Measurements from ENCODE around the gene SLC26A4. TPM values are rescaled to one million over a fixed set of nuclear protein-coding genes. Genes with fewer than 3 reads are reported as not detected.

SLC26A4 gene
- total RNA-seq, 2 donors from 2014 or later, result 0.42 TPM; not detected in 1

GRCh38 chr7:107630342-107630741 lies 30.3 kb upstream of the SLC26A4 start:
- no peak overlapping the region for H3K9ac ChIP-seq (ENCODE audit: extremely low read depth, low read length, poor library complexity, severe bottlenecking)
- no peak overlapping the region for H3K4me3 Mint-ChIP-seq
- no peak overlapping the region for H3K4me3 ChIP-seq (ENCODE audit: low read length)
- no peak overlapping the region for H3K27ac ChIP-seq (ENCODE audit: low read depth, low read length)
- H3K4me1 ChIP-seq (ENCODE audit: control insufficient read depth, insufficient read depth, low read length), result no peaks in the 10 kb centered on the region
- no peaks in the 10 kb centered on the region for H3K36me3 ChIP-seq (ENCODE audit: control insufficient read depth, insufficient read depth, low read length)
- no peaks in the 10 kb centered on the region for H3K9me3 Mint-ChIP-seq
- H3K4me1 Mint-ChIP-seq, result peaks cover 3% of the 10 kb centered on the region
- no peak overlapping the region for H3K27ac Mint-ChIP-seq
- no peaks in the 10 kb centered on the region for H3K27me3 Mint-ChIP-seq (ENCODE audit: insufficient read depth)
- H3K27me3 ChIP-seq (ENCODE audit: control insufficient read depth, insufficient read depth, low read length, poor library complexity, severe bottlenecking), result no peaks in the 10 kb centered on the region
- H3K36me3 Mint-ChIP-seq (ENCODE audit: low read depth), result no peaks in the 10 kb centered on the region
- 88 to 89% methylated on average over 1 to 8 of the region's 8 CpGs for WGBS, 2 experiments (ENCODE audit: insufficient coverage in 1 of 2, insufficient read length in 1 of 2)
- no peak for TF ChIP-seq CTCF (conservative IDR thresholded peaks at IDR 0.05)
- DNase-seq, result no peak
- no peaks in the 10 kb centered on the region for H3K9me3 ChIP-seq (ENCODE audit: control insufficient read depth, low read length)

GRCh38 chr7:107631588-107632491 lies 28.8 kb upstream of the SLC26A4 start:
- Histone ChIP-seq H3K4me3 (ENCODE audit: low read length) (no peak overlapping the region), H3K27me3 (ENCODE audit: control insufficient read depth, insufficient read depth, low read length, poor library complexity, severe bottlenecking) (no peaks in the 10 kb centered on the region), H3K9ac (ENCODE audit: extremely low read depth, low read length, poor library complexity, severe bottlenecking) (no peak overlapping the region), H3K36me3 (ENCODE audit: control insufficient read depth, insufficient read depth, low read length) (no peaks in the 10 kb centered on the region), H3K27ac (ENCODE audit: low read depth, low read length) (no peak overlapping the region), H3K4me1 (ENCODE audit: control insufficient read depth, insufficient read depth, low read length) (no peaks in the 10 kb centered on the region), H3K9me3 (ENCODE audit: control insufficient read depth, low read length) (no peaks in the 10 kb centered on the region)
- no peaks in the 10 kb centered on the region for H3K36me3 Mint-ChIP-seq (ENCODE audit: low read depth)
- no peak overlapping the region for H3K4me3 Mint-ChIP-seq
- no peak for DNase-seq
- peak; percentile 30 for TF ChIP-seq CTCF (conservative IDR thresholded peaks at IDR 0.05)
- H3K9me3 Mint-ChIP-seq, result no peaks in the 10 kb centered on the region
- H3K27me3 Mint-ChIP-seq (ENCODE audit: insufficient read depth), result no peaks in the 10 kb centered on the region
- peaks cover 3% of the 10 kb centered on the region for H3K4me1 Mint-ChIP-seq
- WGBS, 2 experiments (ENCODE audit: insufficient coverage in 1 of 2, insufficient read length in 1 of 2), result 89 to 93% methylated on average over 4 to 12 of the region's 12 CpGs
- no peak overlapping the region for H3K27ac Mint-ChIP-seq

GRCh38 chr7:107632492-107632865 lies 28.1 kb upstream of the SLC26A4 start:
- WGBS, 2 experiments (ENCODE audit: insufficient coverage in 1 of 2, insufficient read length in 1 of 2), result 91 to 94% methylated on average over 2 of the region's 2 CpGs

More at GRCh38 chr7:107632492-107632865, 28.1 kb upstream of the SLC26A4 start:
- no peaks in the 10 kb centered on the region for H3K27me3 Mint-ChIP-seq (ENCODE audit: insufficient read depth)
- H3K9me3 Mint-ChIP-seq, result no peaks in the 10 kb centered on the region
- no peaks in the 10 kb centered on the region for H3K36me3 Mint-ChIP-seq (ENCODE audit: low read depth)
- peaks cover 3% of the 10 kb centered on the region for H3K4me1 Mint-ChIP-seq
- H3K36me3 ChIP-seq (ENCODE audit: control insufficient read depth, insufficient read depth, low read length), result no peaks in the 10 kb centered on the region
- no peak for DNase-seq
- H3K4me3 Mint-ChIP-seq, result no peak overlapping the region
- H3K4me3 ChIP-seq (ENCODE audit: low read length), result no peak overlapping the region
- H3K27ac Mint-ChIP-seq, result no peak overlapping the region
- no peaks in the 10 kb centered on the region for H3K27me3 ChIP-seq (ENCODE audit: control insufficient read depth, insufficient read depth, low read length, poor library complexity, severe bottlenecking)
- no peak for TF ChIP-seq CTCF (conservative IDR thresholded peaks at IDR 0.05)
- no peak overlapping the region for H3K27ac ChIP-seq (ENCODE audit: low read depth, low read length)
- no peaks in the 10 kb centered on the region for H3K9me3 ChIP-seq (ENCODE audit: control insufficient read depth, low read length)
- H3K9ac ChIP-seq (ENCODE audit: extremely low read depth, low read length, poor library complexity, severe bottlenecking), result no peak overlapping the region
- no peaks in the 10 kb centered on the region for H3K4me1 ChIP-seq (ENCODE audit: control insufficient read depth, insufficient read depth, low read length)
